NCI-H524 (cell line): Measurements from ENCODE around the gene ZBTB7C.

Source experiments
- DNase-seq, 2 experiments: peaks; one replicate each; lab custom pipeline; 2025; lab: John Stamatoyannopoulos, UW

The ZBTB7C gene

DNA sequence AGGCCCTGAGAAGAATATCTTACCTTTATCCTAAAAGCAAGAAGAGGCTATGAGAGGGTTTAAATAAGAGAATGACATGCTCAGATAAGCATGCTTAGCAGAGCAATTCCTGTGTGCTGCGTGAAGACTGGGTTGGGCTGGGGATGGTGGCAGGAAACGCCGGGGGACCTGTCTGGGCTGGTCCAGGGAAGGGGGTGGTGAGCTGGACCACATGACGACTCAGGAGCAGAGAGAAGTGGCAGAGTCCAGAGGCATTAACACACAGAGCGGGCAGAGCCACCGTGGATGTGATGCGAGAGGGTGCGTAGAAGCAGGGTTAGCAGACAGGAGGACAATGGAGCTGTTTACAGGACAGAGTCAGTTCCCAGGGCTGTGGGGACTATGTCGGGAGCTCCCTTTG is 84.5 kb downstream of the ZBTB7C start:
- no peak for DNase-seq

DNA sequence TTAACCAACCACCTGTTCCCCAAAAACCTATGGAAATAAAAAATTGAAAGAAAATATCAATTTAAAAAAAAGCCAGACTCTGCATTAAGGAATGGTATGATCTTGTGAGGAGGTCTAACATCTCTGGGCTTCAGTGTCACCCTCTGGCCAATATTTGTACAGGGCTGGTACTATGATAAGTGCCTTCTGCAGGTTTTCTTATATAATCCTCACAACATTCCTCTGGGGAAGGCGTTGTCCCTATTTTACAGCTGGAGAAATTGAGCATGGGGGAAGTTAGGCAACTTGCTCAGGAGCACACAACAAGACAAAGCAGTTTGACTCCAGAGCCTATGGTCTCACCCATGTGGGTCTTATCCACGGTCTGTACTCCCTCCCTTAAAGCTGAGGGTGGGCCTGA is 86.0 kb downstream of the ZBTB7C start:
- DNase-seq = no peak

DNA sequence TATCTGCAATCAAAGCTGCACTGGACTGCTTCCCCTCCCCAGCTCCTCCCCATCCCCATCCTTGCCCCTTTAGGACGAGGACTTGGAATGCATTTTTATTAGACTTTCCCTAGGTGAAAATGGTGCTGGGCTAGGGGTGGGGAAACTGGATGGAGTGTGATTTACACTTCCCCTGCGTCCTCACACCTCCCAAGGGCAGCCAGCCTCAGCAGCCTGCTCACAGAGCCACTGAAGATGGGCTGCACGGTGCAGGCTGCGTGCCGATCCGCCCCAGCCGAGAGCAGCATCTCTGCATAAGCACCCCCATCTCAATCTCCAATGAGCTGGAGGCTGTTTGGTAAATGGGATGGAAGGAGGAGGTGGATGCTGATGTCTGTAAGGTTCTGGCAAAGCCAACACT is 87.6 kb downstream of the ZBTB7C start:
- DNase-seq = no peak

DNA sequence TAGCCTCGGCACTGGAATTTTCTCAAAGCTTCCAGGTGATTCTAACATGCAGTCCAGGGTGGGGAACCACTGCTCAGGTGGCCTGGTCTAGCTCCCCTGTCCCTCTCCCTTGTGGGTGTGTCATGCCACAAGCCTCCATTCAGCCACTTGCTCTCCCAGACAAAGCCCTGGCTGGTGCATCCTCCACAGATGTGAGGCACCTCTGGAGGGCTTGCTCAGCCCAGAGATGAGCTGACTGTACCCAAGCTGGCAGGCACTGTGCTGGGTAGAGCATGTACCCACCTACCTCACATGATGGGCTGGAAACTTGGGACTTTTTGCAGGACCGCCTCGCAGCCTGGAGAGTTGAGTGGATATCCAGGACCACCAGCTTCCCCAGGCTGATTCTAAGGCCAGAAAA is 88.1 kb downstream of the ZBTB7C start:
- DNase-seq = no peak

DNA sequence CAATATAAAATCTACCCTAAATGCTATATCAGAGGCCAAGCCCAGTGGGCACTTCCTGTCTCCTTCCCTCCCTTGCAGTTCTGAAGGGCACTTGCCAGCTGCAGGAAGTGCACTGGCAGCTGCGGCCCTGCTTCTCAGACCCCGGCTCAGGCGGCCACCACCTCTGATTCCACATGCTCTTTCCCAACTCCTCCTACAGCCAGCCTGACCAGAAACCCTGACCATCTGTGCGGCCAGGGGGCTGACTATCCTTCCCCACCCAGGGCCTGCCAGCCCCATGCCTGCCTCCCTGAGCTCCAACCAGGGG is 88.6 kb downstream of the ZBTB7C start:
- DNase-seq = peak in 1 of 2 experiments; percentile 22

DNA sequence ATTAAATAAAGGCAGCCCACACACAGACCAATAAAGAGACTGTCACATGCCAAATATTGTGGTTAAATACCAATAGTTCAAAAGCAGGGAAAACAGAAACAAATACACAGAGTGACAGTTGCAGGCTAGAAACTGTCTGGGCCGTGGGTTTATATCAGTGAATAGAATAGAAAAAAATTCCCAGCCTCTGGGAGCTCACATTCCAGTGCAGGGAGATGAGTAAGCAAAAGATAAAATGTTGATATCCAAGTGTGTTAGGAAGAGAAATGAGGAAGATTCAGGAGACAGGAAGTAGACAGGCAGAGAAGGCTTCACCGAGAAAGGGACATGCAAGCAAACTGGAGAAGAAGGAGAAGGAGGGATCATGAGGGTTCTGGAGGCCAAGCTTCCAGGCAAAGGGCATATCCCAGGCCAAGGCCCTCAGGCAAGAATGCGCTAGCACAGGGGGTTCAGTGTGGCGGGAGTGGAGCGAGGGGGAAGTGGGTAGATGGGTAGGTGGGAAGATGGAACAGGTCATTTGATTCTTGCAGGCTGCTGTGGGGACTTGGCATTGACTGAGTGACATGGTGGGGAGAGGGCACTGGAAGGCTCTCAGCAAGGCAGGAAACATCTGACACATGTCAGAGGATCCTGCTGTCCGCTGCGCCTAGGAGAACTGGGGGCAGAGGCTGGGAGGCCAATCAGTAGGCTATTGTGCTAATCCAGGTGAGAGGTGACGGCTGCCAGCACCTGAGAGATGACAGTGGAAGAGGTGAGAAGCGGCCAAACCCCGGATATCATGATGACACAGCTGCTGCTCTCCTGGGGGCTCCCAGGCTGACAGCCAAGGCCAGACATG is 89.2 kb downstream of the ZBTB7C start:
- DNase-seq = no peak

DNA sequence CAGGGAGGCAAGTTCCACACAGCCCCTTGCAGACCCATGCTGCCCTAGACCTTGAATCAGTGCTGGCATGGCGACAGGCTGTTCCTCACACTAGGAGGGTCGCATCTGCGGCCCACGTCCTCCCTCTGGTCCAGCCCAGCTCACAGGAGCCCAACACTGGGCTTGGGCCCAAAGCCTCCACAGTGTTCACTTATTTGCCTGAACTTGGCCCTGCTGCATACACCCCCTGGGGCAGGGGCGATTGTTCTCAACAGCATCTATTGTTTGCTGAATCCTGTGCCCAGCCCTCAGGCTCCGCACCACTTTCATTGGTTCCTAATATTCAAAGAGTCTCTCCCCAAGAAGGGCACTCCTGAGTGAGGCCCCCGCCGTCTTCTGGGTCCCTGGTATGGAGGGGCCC is 90.7 kb downstream of the ZBTB7C start:
- no peak for DNase-seq

DNA sequence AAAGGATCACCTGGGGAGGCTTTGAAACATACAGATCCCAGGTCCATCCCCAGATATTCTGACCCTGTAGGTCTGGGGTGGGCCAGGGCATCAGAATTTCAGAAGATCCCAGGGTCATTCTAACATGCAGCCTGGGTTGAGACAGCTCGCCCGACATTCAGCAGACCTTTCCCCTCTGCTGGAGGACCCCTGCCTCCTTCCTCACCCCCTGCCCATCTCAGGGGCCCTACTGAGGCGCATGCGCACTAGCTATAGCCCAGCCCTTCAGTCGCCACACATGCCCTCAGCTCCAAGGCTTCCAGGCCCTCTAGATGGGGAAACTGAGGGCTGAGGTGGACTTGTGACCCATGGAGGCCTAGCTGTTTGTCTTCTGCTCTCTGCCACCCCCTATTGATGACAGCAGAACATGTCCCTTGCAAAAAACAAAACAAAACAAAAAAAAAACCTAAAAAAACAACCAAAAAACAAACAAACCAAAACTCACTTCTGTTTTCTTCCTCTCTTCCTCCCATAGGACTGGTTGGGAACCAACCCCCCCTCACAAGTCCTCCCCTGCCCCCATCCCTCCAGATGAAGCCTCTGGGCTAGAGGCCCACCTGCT is 91.3 kb downstream of the ZBTB7C start:
- DNase-seq = no peak

DNA sequence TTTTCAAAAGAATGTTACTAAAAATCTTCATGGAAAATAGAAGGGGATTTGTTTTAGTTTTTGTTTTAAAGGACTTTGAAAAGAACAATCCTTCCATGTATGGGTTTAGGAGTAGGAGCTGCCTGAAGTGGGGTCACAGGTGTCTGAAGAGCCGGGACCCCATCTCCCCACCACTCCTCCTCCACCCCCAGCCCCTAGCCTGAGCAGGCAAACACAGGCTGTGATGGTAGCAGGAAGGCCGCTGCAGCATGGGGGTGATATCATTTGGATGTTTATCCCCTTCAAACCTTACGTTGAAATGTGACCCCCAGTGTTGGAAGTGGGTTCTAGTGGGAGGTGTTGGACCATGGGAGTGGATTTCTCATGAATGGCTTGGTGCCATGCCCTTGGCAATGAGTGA is 93.0 kb downstream of the ZBTB7C start:
- DNase-seq = no peak

DNA sequence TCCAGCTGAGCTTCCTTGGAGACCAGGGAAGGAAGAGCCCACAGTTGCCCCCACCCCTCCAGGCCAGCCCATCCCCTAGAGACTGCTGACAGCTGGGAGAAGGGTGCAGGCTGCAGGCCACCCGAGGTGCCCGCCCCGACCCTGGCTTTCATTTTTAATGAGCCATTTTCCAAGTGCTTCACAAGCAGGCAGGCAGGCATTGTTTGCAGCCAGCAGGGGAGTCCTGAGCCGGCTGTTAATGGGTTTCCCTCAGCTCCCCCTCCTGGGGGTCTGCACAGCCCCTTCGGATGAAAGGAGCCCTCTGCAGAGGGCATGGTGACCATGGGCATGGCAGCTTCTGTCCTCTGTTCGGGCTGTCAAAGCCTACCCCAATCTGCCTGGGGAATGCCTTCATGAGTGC is 94.5 kb downstream of the ZBTB7C start:
- peak; percentile 62 to 89 for DNase-seq

DNA sequence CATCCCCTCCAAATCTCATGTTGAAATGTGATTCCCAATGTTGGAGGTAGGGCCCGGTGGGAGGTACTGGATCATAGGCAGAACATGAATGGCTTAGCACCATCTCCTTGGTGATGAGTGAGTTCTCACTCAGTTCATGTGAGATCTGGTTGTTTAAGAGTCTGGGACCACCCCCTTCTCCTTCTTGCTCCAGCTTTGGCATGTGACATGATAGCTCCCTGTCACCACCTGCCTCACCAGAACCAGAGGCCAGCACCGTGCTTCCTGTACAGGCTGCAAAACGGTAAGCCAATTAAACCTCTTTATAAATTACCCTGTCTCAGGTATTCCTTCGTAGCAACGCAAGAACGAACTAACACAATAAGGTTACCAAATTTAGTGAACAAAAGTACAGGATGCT is 95.4 kb downstream of the ZBTB7C start:
- no peak for DNase-seq

DNA sequence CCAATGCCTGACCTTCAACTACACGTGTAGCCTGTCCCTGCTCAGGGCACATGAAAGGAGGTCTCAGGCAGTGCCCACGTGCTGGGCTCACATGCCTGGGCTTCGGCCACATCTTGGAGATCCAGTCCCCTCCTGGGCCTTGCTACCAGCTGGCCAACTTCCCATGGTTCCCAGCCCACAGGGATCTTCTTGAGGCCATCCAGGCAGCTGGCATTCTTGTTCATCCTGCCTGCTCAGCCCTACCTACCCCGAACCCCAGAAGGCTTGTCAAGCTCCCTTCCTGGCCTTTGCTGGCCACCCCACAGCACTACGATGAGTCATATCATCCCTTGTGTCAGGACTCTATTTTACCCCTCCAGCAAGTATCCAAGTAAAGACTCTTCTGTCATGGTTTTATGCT is 97.1 kb downstream of the ZBTB7C start:
- DNase-seq = no peak

DNA sequence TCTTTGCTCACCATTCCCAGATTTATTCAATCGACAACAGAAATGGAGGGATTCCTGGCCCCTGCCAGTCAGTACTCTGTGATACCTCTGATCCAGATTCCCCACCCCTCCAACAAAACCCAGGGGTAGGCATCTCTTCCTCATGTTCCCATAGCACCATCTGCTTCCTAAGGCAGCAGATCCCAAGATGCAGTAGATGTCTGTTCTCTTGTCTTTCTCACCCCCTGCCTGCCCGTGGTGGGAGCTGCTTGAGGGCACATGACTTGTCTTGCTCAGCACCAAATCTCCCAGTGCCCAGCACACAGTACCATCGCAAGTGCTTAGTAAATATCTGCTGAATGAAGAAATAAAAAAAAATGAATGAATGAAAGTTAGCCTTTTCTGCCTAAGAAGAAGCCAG is 98.2 kb downstream of the ZBTB7C start:
- DNase-seq = peak in 1 of 2 experiments; percentile 69

DNA sequence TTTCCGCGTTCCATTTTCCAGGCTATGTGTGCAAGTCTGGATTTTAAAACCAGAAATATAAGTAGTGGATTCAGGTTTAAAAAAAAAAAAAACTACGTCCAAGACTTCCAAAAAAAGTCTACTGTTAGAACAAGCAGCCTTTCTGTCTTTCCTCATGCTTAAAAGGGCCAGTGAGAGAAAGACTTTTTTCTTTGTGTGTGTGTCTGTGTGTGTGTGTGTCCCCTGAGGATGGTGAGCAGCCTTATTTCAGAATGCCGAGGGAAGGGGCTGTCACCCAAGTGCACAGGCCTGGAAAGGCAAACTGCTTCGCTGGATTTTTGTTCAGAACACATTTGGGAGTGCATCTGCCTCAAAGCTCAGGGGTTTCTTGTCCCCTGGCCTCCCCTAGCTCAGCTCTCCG is 98.8 kb downstream of the ZBTB7C start:
- no peak for DNase-seq

DNA sequence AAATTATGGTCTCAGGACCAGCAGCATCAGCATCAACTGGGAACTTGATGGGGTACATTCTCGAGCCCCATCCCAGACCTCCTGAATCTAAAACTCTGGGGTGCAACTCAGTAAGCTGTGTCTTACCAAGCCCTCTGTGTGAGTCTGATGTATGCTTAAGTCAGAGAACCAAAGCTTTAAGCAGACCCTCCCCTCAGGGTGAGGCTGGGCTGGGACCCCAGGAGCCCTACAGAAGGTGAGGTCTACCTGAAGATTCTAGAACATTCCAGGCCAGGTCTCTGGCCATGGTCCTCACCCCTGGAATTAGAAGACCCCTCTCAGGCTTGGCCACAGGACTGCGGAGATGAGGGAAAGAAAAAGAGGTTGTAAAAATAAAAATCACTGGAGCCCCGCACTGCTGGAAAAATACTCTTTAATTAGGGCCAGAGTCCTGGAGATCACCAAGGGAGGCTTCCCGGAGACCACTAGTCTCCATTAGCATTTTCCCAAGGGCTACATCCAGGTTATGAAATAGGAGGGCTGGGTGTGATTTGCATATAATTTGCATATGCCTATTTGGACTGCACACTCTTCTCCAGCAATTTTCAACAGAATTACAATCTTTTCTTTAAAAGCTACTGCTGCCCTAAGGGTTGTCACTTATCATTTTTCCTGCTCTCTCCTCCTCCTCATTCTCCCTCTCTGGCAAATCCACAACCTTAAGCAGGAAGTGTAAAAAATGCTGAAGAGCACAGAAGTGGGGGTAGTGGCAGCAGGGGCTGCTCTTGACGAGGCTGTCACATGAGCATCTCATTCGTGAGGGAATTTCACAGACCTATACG is 100.2 kb downstream of the ZBTB7C start:
- DNase-seq = no peak

DNA sequence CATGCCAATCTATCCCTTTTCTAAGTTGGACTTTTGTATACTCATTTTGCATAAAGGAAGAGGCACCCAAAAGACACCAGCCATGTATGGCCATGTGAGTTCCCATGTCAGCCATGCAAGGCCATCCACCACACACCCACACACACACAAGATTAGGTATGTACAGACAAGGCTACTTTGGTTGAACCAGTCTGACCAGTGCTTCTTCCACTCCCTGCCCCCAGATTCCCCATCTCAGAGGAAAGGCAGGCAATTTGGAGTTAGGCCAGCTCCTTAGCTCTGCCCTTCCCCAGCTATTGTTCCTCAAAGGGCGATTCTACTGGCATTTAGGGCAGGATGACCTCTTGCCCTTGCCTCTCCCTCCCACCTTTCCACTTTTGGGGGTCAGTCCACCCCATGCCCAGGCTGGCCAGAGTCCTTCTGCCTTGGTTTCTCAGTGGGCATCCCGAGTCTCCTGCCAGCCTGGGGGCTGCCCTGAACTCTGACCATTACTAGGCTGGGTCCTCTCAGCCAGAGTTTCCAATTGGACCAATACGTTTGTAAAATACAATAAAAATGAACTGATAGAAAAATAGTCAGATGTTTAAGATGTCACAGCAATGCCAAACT is 101.1 kb downstream of the ZBTB7C start:
- DNase-seq = no peak

DNA sequence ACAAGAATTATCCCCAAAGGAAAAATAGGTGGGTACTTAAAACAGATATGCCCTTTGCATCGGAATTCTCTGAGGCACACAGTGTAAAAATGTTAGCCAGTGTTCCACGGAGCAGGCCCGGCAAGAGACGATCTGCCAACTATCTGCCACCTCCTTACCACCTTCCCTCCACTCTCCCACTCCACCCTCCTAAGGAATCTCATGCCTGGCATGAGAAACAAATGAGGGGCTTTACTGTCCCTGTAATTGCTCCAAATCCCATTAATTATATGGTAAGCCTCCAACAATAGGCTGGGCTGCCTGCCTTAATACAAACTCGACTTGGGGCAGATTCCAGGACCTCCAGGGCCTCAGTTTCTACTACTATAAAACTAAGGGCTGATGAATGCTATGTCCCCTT is 102.3 kb downstream of the ZBTB7C start:
- DNase-seq = no peak

DNA sequence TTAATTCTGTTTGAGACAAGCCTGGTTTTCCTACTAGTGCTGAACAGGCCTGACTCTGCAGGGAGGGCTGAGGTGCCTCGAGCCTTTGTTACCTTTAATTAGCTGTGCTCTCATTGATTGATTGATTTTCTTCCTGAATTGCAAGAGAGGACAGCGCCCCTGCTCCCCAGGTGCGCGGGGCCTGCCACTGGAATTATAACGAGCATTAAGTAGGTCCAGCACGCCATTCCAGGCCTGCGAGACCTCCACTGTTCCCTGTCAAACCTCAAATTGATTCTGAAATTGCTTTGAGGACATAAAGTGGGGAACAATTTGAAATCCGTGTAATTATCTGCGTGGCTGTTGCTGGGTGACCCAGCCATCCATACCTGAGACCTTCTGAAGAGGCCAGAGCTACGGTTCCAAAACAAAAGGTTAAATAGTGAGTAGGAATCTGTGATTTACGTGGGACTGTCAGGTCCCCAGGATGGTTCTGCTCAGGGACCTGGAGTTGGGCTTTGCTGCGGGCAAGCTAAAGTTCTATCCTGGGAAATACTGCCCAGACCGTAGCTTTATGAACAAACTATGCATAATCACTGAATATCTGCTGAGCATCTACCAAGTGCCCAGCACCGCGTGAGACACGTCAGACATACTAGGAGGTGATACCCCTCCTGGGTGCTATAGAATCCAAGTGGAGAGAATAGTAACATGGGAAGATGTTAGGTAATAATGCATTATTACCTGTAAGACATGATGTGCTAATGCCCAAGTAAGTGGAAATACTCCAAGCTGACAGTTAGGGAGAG is 104.1 kb downstream of the ZBTB7C start:
- DNase-seq = no peak

DNA sequence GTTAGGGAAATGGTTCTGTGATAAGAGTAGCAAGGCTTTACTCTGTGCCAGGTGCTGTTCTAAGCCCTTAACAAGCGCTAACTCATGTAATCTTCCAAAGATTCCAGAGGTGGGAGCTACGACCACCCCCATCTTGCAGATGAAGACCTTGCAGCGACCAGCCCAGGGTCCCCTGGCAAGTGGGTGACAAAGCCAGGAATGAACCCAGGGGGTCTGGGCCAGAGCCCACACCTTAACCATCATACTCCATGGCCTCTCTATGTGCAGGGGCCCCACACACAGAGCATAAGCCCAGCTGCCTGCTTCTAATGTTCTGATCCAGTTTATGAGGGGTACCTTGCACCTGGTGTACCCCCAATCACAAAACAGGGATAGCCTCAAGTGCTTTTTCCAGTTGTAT is 105.3 kb downstream of the ZBTB7C start:
- no peak for DNase-seq

DNA sequence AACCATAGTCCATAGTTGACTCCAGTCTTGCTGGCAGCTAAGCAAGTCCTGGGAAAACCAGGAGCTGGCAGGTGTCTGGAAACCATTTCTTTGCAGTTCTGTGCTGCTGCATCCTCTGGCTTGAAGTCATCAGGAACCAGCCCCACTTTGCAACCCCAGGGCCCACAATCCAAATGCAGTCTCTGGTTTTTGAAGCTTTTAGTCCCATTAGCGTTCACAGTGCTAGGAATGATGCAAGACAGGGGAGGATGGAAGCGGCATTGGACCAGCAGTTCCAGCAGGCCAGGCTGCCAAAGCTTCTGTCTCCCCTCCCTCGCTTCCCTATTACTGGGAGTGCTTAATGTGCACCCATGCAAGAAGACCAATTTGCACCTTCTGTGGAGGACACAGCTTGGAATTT is 106.4 kb downstream of the ZBTB7C start:
- DNase-seq = no peak

DNA sequence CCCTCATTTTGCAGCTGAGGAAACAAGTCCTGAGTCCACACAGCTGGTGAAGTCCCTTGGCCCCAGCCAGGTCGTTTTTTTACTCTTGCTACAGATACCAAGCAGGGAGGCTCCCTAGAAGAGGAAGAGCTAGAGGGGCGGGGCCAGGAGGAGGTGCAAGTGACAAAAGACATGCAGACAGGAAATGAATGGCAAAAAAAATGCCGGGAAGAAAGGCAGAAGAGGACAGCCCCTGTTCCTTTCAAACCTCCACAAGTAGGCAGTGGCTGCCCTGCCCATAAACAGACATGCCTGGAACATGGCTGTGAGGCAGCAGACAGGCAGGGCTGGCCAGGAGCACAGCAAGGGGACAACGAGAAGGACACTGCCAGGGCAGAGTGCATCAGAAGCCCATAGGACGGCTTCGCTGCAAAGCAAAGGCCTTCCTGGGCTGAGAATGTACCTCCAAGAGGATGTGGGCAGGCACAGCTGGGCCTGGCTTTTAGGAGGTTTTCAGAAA is 108.7 kb downstream of the ZBTB7C start:
- no peak for DNase-seq

DNA sequence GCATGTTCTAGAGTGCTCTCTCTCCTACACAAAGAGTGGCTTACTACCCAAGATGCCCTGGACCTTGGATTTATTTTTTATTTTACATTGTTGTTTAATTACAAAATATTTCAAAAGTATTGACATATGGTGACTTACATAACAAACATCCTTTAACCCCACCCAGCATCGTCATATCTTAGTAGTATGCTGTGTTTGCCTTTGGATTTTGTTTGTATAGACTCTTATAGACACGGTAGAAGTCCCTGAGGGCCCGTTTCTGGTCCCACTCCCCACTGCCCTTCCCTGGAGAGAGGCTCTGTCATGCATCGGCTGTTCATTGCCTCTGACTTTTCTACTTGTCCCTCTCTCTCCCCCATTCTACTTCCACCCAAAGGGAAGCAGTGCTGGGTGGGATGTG is 112.0 kb downstream of the ZBTB7C start:
- DNase-seq = no peak
